Measurements from ENCODE around the gene HIF1AN. TPM values are rescaled to one million over a fixed set of nuclear protein-coding genes. Genes with fewer than 3 reads are reported as not detected.

The HIF1AN gene
- polyA plus RNA-seq, 2 donors, result 7.0 to 7.6 TPM

DNA sequence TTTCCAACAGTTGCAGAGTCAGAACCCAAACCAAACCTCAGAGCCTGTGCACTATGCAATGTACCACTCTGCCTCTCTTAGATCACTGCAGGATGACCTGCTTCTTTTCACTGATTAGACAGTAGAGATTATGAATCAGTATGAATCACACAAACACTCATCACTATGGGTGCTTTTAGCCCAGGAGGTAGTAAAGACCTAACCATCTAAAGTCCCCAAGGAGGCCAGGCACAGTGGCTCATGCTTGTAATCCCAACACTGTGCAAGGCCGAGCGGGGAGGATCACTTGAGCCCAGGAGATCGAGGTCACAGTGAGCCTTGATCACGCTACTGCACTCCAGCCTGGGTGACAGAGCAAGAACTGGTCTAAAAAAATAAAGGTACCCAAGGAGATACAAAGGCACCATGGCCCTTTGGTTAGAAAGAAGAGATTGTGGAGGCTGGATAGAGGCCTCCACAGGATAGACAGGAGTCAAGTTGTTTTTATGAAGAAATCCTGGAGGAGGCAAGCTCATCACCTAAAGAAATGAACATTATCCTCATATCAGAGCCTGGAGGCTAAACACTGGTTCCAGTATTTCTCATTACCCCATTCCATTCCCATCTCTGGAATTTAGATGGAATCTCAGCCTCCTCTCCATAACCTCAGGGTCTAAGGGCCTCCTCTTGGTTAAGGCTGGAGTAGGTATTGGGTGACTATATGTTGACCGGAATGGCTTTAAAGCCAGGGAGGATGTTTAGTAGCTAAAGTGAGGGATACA lies 29.0 kb upstream of the HIF1AN start:
- Histone ChIP-seq H3K27me3 (ENCODE audit: control insufficient read depth in 1 of 2, insufficient read depth in 2 of 2, low read length in 2 of 2) (no peaks in the 10 kb centered on the region), H3K4me1 (ENCODE audit: control insufficient read depth in 2 of 2, insufficient read depth in 2 of 2, low read length in 1 of 2) (peaks cover 0 to 5% of the 10 kb centered on the region in 2 donors), H3K36me3 (ENCODE audit: control insufficient read depth in 2 of 2, insufficient read depth in 2 of 2, low read length in 1 of 2) (peaks cover 5 to 24% of the 10 kb centered on the region in 2 donors), H3K4me3 (ENCODE audit: low read depth in 1 of 2, low read length in 2 of 2) (no peak overlapping the region), H3K27ac (ENCODE audit: low read depth in 2 of 2, low read length in 1 of 2) (no peak overlapping the region), H3K9me3 (ENCODE audit: control insufficient read depth in 2 of 2, insufficient read depth in 1 of 2, low read depth in 1 of 2, low read length in 1 of 2) (no peaks in the 10 kb centered on the region)
- 97 to 98% methylated on average over 5 of the region's 5 CpGs for WGBS, 2 donors

DNA sequence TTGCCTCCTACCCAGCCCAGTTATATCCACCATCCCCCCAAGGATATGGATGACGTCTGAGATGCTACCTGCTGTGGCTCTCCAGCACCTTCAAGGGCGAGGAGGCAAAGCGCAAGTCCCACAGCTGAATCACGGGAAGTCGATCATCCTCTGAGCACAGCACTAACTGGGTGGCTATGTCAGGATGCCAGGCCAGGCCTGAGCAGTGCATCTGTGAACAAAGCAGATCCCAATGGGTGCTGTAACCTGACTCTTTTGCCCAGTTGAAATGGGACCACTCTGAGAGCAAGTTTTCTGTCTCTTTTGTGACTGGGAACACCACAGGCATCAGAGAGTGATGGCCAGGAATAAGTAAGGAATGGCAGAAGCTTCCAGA lies 28.4 kb upstream of the HIF1AN start:
- Histone ChIP-seq H3K36me3 (ENCODE audit: control insufficient read depth in 2 of 2, insufficient read depth in 2 of 2, low read length in 1 of 2) (peaks cover 0 to 20% of the 10 kb centered on the region in 2 donors), H3K4me3 (ENCODE audit: low read depth in 1 of 2, low read length in 2 of 2) (no peak overlapping the region), H3K9me3 (ENCODE audit: control insufficient read depth in 2 of 2, insufficient read depth in 1 of 2, low read depth in 1 of 2, low read length in 1 of 2) (no peaks in the 10 kb centered on the region), H3K27me3 (ENCODE audit: control insufficient read depth in 1 of 2, insufficient read depth in 2 of 2, low read length in 2 of 2) (no peaks in the 10 kb centered on the region), H3K4me1 (ENCODE audit: control insufficient read depth in 2 of 2, insufficient read depth in 2 of 2, low read length in 1 of 2) (peaks cover 0 to 5% of the 10 kb centered on the region in 2 donors), H3K27ac (ENCODE audit: low read depth in 2 of 2, low read length in 1 of 2) (no peak overlapping the region)
- 92% methylated on average over 5 of the region's 5 CpGs for WGBS, 2 donors

DNA sequence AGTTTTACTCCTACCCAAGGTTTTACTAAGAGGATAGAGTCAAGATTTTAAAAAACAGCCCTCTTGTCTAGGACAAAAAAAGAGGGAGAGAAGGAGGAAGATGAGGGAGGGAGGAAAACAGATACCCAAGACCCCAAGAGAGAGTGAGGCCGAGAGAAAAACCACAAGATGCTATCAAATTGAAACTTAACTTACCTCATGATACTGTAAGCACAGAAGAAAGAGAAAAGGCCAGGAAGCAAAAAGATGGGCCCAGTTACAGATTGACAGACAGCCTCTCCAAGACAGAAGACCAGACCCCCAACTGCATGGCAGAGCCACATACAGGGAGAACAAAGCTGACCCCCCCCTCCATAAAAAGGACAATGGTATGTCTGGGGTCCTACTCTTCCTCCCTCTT lies 27.5 kb upstream of the HIF1AN start:
- no peak overlapping the region for H3K4me3 ChIP-seq (ENCODE audit: low read depth in 1 of 2, low read length in 2 of 2)
- peaks cover 0 to 20% of the 10 kb centered on the region in 2 donors for H3K36me3 ChIP-seq (ENCODE audit: control insufficient read depth in 2 of 2, insufficient read depth in 2 of 2, low read length in 1 of 2)
- H3K27me3 ChIP-seq (ENCODE audit: control insufficient read depth in 1 of 2, insufficient read depth in 2 of 2, low read length in 2 of 2), result no peaks in the 10 kb centered on the region
- H3K4me1 ChIP-seq (ENCODE audit: control insufficient read depth in 2 of 2, insufficient read depth in 2 of 2, low read length in 1 of 2), result peaks cover 0 to 5% of the 10 kb centered on the region in 2 donors
- H3K27ac ChIP-seq (ENCODE audit: low read depth in 2 of 2, low read length in 1 of 2), result no peak overlapping the region
- H3K9me3 ChIP-seq (ENCODE audit: control insufficient read depth in 2 of 2, insufficient read depth in 1 of 2, low read depth in 1 of 2, low read length in 1 of 2), result no peaks in the 10 kb centered on the region
- WGBS, 2 donors, result 38 to 65% methylated on average over 1 of the region's 1 CpG

DNA sequence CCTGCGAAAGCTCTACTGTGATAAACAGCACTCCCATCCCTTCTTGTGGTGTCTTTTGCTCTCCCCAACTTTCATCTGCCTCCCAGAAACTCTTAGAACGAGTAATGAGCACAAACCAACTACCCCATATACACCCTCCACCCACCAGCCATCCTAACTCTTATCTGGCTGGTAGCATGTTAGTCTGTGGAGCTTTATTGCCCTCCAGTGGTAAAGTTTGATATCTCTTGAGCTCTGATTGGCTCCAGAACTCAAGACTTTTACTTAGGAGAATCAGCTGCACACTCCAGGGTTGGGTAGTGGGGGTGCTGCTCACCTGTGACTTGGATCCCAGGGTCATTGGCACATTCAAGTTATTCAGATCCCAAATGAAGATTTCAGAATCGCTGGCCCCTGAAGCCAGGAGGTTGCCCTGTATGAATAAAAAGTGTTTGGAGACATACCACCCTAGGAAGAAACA lies 27.0 kb upstream of the HIF1AN start:
- WGBS, 2 donors, result 55 to 58% methylated on average over 3 of the region's 3 CpGs
- H3K9me3 ChIP-seq (ENCODE audit: control insufficient read depth in 2 of 2, insufficient read depth in 1 of 2, low read depth in 1 of 2, low read length in 1 of 2), result no peaks in the 10 kb centered on the region
- peaks cover 0 to 5% of the 10 kb centered on the region in 2 donors for H3K4me1 ChIP-seq (ENCODE audit: control insufficient read depth in 2 of 2, insufficient read depth in 2 of 2, low read length in 1 of 2)
- no peaks in the 10 kb centered on the region for H3K27me3 ChIP-seq (ENCODE audit: control insufficient read depth in 1 of 2, insufficient read depth in 2 of 2, low read length in 2 of 2)
- H3K4me3 ChIP-seq (ENCODE audit: low read depth in 1 of 2, low read length in 2 of 2), result no peak overlapping the region
- H3K36me3 ChIP-seq (ENCODE audit: control insufficient read depth in 2 of 2, insufficient read depth in 2 of 2, low read length in 1 of 2), result peaks cover 0 to 20% of the 10 kb centered on the region in 2 donors
- H3K27ac ChIP-seq (ENCODE audit: low read depth in 2 of 2, low read length in 1 of 2), result no peak overlapping the region

DNA sequence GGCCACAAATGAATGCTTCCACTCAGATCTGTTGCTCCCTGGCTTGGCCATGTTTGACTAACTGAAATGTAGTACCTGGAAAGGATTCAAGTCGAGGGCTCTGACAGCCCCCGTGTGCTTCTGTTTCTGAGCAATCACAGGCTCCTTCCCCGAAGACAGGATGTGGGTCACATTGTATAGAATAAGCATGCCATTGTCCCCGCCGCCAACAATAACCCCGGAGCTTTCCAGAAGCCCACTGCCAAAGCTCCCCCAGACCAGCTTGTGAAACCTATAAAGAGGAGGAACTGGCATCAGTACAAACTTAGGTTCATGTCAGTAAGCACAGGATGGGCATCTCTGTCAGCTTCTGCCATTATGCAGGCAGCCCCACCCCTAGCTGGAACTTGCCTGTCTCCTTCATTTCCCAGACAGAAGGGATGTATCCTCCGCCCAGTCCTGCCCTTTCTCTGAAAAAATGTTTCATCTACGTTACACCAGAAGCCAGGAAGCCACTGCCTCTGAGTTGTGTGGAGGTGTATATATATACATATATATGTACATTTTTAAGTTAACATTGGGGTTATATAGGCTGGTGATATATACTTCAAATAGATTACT lies 26.4 kb upstream of the HIF1AN start:
- 67 to 76% methylated on average over 8 of the region's 8 CpGs for WGBS, 2 donors
- H3K27me3 ChIP-seq (ENCODE audit: control insufficient read depth in 1 of 2, insufficient read depth in 2 of 2, low read length in 2 of 2), result no peaks in the 10 kb centered on the region
- no peak overlapping the region for H3K27ac ChIP-seq (ENCODE audit: low read depth in 2 of 2, low read length in 1 of 2)
- H3K4me1 ChIP-seq (ENCODE audit: control insufficient read depth in 2 of 2, insufficient read depth in 2 of 2, low read length in 1 of 2), result peaks cover 0 to 5% of the 10 kb centered on the region in 2 donors
- no peaks in the 10 kb centered on the region for H3K9me3 ChIP-seq (ENCODE audit: control insufficient read depth in 2 of 2, insufficient read depth in 1 of 2, low read depth in 1 of 2, low read length in 1 of 2)
- no peak overlapping the region for H3K4me3 ChIP-seq (ENCODE audit: low read depth in 1 of 2, low read length in 2 of 2)
- peaks cover 0 to 20% of the 10 kb centered on the region in 2 donors for H3K36me3 ChIP-seq (ENCODE audit: control insufficient read depth in 2 of 2, insufficient read depth in 2 of 2, low read length in 1 of 2)

DNA sequence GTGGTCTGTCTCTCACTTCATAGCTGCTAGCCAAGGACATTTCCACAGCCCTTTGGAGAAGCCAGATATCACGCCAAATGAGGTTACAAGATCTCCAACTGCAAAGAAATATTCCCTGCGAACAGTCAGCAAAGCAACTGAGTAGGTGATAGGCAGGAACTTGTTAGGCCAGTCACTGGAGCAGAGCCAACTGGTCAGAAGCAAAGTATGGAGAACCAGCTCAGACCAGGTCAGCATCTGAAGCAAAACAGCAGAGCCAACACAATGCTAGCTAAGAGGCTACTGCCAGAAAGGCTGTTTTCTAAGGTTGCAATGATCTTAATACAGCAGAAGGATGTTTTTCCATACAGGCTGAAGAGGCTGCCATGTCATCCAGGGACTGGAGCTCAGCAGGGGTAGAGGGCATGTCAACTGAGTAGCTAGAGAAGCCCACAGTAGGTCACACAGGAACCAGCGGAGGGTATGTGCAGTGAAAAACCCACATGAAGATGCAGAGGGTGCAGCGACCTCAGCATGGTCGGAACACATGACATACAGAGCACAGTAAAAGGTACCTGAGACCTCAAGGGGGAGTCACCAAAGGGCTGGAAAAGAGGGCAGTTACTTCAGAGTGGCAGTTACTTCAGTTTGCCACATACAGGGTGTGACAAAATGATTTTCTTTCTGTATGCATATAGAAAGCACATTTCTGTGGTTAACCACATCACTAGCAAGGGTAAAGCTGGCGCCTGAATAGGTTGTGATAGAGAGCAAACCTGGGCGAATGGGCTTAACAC lies 25.0 kb upstream of the HIF1AN start:
- Histone ChIP-seq H3K9me3 (ENCODE audit: control insufficient read depth in 2 of 2, insufficient read depth in 1 of 2, low read depth in 1 of 2, low read length in 1 of 2) (no peaks in the 10 kb centered on the region), H3K4me3 (ENCODE audit: low read depth in 1 of 2, low read length in 2 of 2) (no peak overlapping the region), H3K4me1 (ENCODE audit: control insufficient read depth in 2 of 2, insufficient read depth in 2 of 2, low read length in 1 of 2) (peaks cover 0 to 5% of the 10 kb centered on the region in 2 donors), H3K27me3 (ENCODE audit: control insufficient read depth in 1 of 2, insufficient read depth in 2 of 2, low read length in 2 of 2) (no peaks in the 10 kb centered on the region), H3K27ac (ENCODE audit: low read depth in 2 of 2, low read length in 1 of 2) (no peak overlapping the region), H3K36me3 (ENCODE audit: control insufficient read depth in 2 of 2, insufficient read depth in 2 of 2, low read length in 1 of 2) (peaks cover 2 to 15% of the 10 kb centered on the region in 2 donors)
- WGBS, 2 donors, result 80 to 81% methylated on average over 7 of the region's 7 CpGs

DNA sequence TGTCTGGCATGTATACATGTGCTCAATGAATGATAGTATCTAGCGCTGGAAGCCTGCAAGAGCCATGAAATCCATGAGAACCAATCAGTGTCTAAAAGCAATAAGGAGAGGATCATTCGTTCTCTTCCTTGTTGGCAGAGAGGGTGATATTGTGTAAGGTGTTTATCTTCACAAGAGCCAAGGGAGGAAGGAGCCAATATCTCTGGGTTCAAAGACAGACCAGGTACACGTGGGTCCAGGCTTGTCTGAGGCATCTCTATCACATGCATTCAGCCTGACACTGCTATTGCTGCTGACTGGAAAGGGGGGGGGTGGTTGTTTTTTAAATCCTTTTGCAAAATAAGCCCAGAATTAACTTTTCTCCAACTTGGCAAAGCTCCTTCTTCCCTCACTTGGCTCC lies 20.1 kb upstream of the HIF1AN start:
- H3K36me3 ChIP-seq (ENCODE audit: control insufficient read depth in 2 of 2, insufficient read depth in 2 of 2, low read length in 1 of 2), result peaks cover 3 to 4% of the 10 kb centered on the region in 2 donors
- H3K27ac ChIP-seq (ENCODE audit: low read depth in 2 of 2, low read length in 1 of 2), result no peak overlapping the region
- H3K27me3 ChIP-seq (ENCODE audit: control insufficient read depth in 1 of 2, insufficient read depth in 2 of 2, low read length in 2 of 2), result no peaks in the 10 kb centered on the region
- no peaks in the 10 kb centered on the region for H3K9me3 ChIP-seq (ENCODE audit: control insufficient read depth in 2 of 2, insufficient read depth in 1 of 2, low read depth in 1 of 2, low read length in 1 of 2)
- H3K4me3 ChIP-seq (ENCODE audit: low read depth in 1 of 2, low read length in 2 of 2), result no peak overlapping the region
- 60 to 63% methylated on average over 3 of the region's 3 CpGs for WGBS, 2 donors
- H3K4me1 ChIP-seq (ENCODE audit: control insufficient read depth in 2 of 2, insufficient read depth in 2 of 2, low read length in 1 of 2), result peaks cover 0 to 5% of the 10 kb centered on the region in 2 donors

DNA sequence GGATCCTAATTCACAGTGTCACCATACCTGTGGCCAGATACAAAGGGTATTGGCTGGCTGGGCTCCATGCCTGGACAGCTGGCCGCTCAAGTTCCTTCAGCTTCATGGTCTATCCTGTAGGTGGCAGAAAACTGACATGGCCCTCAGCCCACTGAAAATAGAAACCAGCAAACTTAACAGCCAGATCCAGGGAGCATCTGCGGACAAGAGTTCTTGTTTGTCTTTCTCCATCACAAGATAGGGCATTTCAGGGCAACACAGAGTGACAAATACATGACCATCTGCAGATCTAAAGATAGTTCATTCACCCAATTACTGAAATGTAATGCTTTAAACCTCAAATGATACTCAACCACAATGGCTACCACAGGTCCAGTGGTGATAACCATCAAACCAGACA lies 18.9 kb upstream of the HIF1AN start:
- 87 to 93% methylated on average over 2 of the region's 2 CpGs for WGBS, 2 donors
- Histone ChIP-seq H3K4me1 (ENCODE audit: control insufficient read depth in 2 of 2, insufficient read depth in 2 of 2, low read length in 1 of 2) (peaks cover 0 to 3% of the 10 kb centered on the region in 2 donors), H3K27me3 (ENCODE audit: control insufficient read depth in 1 of 2, insufficient read depth in 2 of 2, low read length in 2 of 2) (no peaks in the 10 kb centered on the region), H3K9me3 (ENCODE audit: control insufficient read depth in 2 of 2, insufficient read depth in 1 of 2, low read depth in 1 of 2, low read length in 1 of 2) (no peaks in the 10 kb centered on the region), H3K27ac (ENCODE audit: low read depth in 2 of 2, low read length in 1 of 2) (no peak overlapping the region), H3K4me3 (ENCODE audit: low read depth in 1 of 2, low read length in 2 of 2) (no peak overlapping the region), H3K36me3 (ENCODE audit: control insufficient read depth in 2 of 2, insufficient read depth in 2 of 2, low read length in 1 of 2) (peaks cover 3 to 4% of the 10 kb centered on the region in 2 donors)

DNA sequence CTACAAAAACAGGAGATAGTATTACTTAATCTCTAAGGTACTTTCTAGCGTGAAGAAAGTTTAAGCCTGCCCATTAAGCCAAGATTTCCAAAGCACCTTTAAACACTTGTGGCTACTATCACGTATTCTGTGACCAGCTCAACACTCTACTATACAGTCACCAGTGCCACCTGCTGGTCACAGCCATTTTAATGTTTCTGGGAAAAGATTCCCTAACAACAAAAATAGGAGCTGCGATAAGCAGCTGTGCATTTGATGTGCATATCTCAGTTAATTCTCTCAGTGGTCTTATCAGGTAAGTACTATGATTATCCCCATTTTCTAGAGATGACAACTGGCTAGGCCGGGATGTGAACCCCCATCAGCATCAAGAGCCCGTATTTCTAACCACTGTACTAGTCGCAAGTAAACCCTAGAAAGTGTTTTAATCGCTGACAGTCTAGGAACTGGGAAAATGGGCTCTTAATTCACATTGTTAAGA lies 16.9 kb upstream of the HIF1AN start:
- Histone ChIP-seq H3K9me3 (ENCODE audit: control insufficient read depth in 2 of 2, insufficient read depth in 1 of 2, low read depth in 1 of 2, low read length in 1 of 2) (no peaks in the 10 kb centered on the region), H3K27ac (ENCODE audit: low read depth in 2 of 2, low read length in 1 of 2) (no peak overlapping the region), H3K27me3 (ENCODE audit: control insufficient read depth in 1 of 2, insufficient read depth in 2 of 2, low read length in 2 of 2) (no peaks in the 10 kb centered on the region), H3K4me3 (ENCODE audit: low read depth in 1 of 2, low read length in 2 of 2) (peak overlapping the region; percentile 28 to 31), H3K36me3 (ENCODE audit: control insufficient read depth in 2 of 2, insufficient read depth in 2 of 2, low read length in 1 of 2) (peaks cover 4 to 7% of the 10 kb centered on the region in 2 donors), H3K4me1 (ENCODE audit: control insufficient read depth in 2 of 2, insufficient read depth in 2 of 2, low read length in 1 of 2) (peaks cover 0 to 3% of the 10 kb centered on the region in 2 donors)
- WGBS, 2 donors, result 17 to 22% methylated on average over 7 of the region's 7 CpGs
